Measurements from ENCODE around the gene SFSWAP.

GRCh38 chr12:131734336-131735152, 23.7 kb downstream of the SFSWAP start:
- TF ChIP-seq CTCF (IDR thresholded peaks at IDR 0.05; ENCODE audit: low read depth, low read length, missing input control) (no peak), YY1 (IDR thresholded peaks at IDR 0.05) (no peak), EGR1 (IDR thresholded peaks at IDR 0.05; ENCODE audit: low read depth in 2 of 2) (no peak), MAX (IDR thresholded peaks at IDR 0.05) (no peak), RAD21 (IDR thresholded peaks at IDR 0.05) (no peak), REST (IDR thresholded peaks at IDR 0.05) (no peak), HNF4G (IDR thresholded peaks at IDR 0.05) (no peak), ATF3 (IDR thresholded peaks at IDR 0.05) (no peak), SP1 (IDR thresholded peaks at IDR 0.05) (no peak), ZBTB33 (IDR thresholded peaks at IDR 0.05) (no peak), RXRA (IDR thresholded peaks at IDR 0.05) (no peak), HNF4A (conservative IDR thresholded peaks at IDR 0.05) (no peak), FOXA2 (IDR thresholded peaks at IDR 0.05) (no peak), NR2F2 (IDR thresholded peaks at IDR 0.05) (no peak)
